ENCODE measurements around the gene MAPK12.
A peak's percentile ranks its signal among the peaks of the same experiment; 100 is the strongest.

The MAPK12 gene

DNA sequence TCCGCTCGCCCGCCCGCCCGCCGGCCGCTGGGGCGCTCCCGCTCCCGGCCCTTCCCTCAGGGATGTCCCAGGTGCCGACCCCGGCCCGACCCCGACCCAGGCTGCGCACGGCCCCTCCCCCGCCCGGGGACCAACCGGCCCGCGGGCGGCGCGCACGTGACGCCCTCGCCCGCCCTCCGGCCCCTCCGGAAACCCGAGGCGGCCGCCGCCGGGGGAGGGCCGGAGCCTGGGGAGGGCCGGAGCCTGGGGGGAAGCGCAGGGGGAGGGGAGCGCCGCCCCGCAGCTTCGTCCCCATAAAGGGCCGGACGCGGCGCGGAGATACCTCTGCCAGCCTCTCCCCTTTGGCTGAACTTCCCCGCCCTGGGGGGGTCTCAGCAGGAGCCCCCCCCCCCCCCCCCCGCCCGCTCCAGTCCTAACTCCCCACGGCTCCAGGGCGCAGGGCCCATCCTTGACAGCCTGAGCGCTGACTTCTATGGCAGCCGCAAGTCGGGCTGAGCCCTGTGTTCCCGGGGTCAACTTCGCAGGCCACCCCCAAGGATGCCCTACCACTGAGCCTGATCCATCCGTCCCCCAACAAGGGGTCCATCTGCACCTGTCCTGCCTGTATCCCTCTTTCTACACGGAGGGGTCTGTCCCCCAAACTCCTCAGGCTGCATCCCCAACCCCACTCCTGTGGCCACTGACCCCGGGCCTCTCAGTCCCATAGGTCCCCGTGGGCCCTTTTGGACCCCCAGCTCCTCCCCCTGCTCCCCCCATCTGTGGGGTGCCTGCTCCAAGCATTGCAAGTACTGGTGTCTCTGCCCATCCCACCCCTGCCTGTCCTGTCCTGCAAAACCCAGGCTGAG lies at the start of gene MAPK12:
MAPK12 (minus strand) TSS at position 69 of the 845 bp plus-strand sequence. CDS start 174 bp downstream, outside the sequence.
- DNase-seq, result peak; percentile 52

DNA sequence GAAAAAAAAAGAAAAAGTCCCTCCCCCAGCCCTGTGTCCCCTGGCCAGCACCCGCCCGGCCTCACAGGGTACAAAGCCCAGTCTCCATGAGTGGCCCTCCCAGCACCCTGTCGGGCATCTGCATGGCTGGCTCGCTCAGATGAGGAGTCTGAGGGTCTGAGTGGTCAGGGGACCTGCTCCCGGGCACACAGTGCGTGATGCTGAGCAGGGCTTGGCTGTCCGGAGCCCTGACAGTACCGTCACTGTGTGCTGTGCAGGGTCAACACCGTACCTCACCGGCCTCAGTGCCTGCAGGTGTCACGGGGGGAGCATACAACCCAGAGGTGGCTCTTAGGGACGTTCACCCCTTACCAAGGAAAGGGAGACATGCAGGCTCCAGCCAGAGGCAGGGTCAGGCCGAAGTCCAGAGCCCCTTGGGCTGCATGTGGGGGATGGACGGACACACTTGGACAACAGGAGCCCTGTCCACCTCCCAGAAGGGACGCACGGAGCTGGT lies 49.5 kb upstream of the MAPK12 start:
- DNase-seq, result no peak

GRCh38 chr22:50310031-50310722 lies 48.7 kb upstream of the MAPK12 start:
- no peak for DNase-seq

DNA sequence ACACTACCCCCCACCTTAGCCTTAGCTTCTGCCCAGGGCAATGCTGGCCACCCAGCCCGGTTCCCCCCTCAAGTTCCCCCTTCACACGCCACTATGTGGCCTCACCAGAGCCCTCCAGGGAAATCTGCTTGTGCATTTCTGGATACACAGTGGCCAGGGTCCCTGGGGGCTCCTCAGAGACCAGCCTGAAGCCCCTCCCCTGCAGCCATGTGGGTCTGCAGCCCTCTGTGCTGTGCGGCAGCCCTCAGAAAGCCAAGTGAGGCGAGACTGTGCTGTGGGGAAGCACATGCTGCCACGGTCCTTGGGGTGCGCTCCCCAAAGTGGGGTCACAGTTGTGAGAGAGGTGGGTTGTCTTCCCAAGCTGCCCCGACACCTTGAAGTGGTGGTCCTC lies 48.1 kb upstream of the MAPK12 start:
- no peak for DNase-seq

- no peak for DNase-seq
These were observed 47.6 kb upstream of the MAPK12 start for GRCh38 chr22:50308986-50309600.

DNA sequence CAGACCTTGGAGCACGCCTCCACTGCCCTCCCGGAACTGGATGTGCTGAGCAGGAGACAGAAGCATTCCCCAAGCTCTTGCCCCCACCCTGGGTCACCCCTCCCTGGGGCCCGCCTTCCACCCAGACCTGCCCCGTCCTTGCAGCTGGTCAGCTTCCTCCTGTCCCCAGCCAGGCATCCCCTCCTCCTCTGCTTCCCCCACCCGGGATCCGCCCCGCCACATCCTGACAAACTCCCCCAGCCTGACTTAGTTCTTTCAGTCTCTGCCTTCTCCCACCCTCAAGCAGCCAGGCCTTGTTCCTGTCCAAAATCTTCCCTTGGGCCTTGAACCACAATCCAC lies 47.1 kb upstream of the MAPK12 start:
- peak; percentile 68 for DNase-seq

- no peak for DNase-seq
These were observed 46.6 kb upstream of the MAPK12 start for GRCh38 chr22:50307890-50308596.

- DNase-seq, result peak; percentile 82
These were observed 45.6 kb upstream of the MAPK12 start, which contains the start of gene PLXNB2 for GRCh38 chr22:50306753-50307749. Gene PLXNB2, minus strand, starts transcription at chr22:50307646. Its CDS starts 17,062 bp downstream, at chr22:50290584.

DNA sequence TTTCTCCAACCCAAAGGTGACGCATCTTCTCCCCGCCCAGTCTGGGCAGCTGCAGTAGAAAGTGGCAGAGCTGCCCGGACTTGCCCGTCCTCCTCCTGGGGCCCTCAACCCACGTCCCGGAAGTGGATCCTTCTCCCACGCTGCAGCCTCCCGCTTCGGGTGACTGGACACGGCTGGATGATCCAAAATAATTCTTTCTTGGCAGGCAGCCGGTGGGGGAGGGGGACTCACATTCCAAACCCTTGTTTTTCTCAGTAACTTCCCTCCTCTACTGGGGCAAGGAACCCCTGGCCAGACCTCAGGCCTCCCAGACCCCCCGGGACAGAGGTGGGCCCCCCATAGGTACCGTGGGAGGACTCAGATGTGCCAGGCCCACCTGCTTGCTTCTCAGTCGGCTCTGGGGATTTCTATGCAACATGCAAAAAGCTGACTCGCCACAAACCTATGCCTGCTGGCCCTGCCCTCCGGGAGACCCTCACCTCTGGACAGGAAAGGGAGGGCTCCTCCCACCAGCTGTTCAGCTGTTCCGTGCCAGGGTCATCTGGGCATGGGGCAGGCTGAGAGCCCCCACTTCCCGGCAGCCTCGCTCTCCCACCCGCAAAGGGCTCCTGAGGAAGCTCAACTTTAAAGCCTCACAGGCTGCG lies 44.6 kb upstream of the MAPK12 start:
- DNase-seq, result peak; percentile 93

DNA sequence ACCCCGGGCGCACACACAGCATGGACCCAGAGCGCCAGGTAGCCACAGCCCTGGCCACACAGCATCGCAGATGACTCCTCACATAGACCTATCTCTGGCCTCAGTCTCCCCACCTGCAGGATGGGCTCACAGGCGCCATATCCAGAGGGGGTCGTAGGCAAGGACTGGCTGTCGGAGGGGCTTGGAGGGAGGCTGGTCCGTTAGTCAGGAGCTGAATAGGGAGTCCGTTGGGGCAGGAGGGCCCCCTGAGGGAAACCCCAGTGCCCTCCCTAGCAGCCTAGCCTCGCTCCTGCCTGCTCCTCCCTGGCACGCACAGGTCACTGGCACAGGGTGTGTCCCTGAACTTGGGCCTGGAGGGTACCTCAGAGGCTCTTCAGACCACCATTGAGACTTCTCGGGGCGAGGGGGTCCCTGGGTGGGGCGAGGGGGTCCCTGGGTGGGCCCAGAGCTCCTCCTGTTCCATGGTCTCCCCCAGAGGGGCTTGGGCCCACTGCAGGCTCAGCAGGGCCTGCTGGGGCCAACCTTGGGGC lies 44.0 kb upstream of the MAPK12 start:
- DNase-seq, result no peak

DNA sequence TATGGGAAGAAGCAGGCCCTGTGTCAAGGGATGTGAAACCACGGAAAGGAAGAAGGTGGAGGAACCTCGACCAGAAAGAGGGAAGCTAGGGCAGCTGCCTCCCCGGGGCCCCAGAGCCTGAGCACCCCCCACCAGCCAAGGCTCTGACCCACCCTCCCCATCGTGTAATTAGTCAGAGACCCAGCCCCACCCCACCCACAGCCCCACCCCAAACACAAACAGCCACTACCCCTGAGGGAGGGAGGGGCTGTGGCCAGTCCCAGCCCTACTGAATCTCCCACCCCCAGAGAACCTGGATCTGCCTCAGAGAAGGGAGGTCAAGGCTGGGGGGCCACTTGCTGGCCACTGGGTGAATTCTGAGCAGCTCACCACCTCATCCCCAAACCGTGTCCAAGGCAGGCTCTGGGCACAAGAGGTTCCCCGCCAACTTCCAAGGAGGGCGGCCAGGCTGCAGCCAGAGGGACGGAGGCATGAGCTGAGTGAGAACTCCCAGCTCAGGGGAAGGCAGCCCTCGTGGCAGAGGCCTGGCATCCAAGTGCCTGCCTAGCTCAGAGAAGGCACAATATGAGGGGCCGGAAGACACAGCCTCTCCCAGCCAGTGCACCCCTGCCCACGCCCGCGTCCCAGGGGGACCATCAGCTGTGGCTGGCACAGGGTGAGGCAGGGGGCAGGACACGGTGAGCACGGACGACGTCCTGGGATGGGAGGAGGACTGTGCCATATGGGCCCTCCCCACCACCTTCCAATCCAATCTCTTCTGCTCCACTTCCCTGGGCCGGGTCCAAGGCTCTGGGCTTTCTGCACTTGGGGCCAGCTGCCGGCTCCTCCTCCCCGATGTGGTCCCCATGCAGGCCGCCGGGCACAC lies 43.3 kb upstream of the MAPK12 start:
- no peak for DNase-seq

- DNase-seq, result no peak
These were observed 42.5 kb upstream of the MAPK12 start for GRCh38 chr22:50303848-50304527.

- DNase-seq, result no peak
These were observed 42.0 kb upstream of the MAPK12 start for GRCh38 chr22:50303515-50303847.

DNA sequence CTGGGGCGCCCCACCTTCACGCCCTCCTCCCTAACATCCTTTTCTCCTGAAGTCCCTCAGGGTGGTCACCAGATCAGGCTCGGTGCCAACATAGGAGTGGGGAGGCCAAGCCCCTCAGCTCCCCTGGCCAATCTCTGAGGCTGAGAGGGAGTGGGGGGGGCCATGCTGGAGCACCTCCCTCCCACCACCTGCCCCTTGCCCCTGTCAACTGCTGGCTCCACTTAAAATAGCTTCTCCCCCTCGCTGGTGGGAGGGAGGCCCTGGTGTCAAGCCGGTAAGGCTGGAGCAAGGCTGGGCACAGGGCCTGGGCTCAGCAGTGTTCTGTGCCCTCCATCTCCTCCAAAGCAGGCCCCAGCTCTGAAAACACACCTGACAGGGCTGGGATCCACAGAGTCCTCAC lies 41.1 kb upstream of the MAPK12 start:
- DNase-seq, result no peak

- no peak for DNase-seq
These were observed 40.6 kb upstream of the MAPK12 start for GRCh38 chr22:50302041-50302541.

- no peak for DNase-seq
These were observed 40.1 kb upstream of the MAPK12 start for GRCh38 chr22:50301581-50301991.

GRCh38 chr22:50300620-50301257 lies 39.3 kb upstream of the MAPK12 start:
- no peak for DNase-seq

DNA sequence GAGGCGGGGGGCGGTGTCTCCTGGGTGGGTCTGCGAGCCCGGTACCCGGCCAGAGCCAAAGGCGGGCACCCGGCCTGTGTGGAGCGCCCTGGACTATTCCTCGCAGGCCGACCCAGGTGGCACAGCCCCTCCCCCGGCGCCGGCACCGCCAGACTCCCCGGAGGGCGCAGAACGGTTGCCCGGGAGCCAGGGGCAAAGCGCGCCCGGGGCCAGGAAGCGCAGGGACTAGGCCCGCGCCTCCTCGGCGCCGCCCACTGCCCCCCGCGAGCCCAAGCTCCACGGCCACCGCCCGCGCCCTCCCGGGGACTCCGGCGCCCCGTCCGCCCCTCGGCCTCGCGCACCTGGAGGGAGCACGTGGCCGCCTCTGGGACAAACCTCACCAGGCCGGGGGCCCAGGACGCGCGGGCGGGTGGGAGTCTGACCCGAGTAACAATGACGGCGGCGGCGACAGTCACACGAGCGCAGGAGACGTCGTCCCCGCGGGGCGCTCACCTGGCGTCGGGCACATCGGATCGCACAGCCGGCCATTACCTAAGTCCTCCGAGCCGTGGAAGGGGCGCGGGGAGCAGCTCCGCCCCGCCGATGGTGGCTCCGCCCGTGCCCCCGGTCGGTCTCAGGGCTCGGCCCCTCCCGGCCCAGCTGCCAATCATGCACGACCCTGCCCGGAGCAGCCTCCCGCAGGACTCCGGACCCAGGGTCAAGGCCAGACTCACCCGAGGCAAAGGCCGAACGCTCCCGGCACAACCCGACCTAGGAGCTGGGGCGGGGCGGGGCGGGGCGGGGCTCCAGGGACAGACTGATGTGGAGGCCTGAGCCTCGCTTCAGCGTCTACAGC lies 38.5 kb upstream of the MAPK12 start:
- DNase-seq, result no peak
